HG02840 (cell line): ENCODE measurements around the gene ATG2A.

ENCODE experiments used
- ATAC-seq: cut with Tn5 transposase; IDR thresholded peaks from one replicate; pipeline ENCODE4 v1.9.1; 2021; ENCODE audit warnings: mild to moderate bottlenecking, moderate library complexity, moderate number of reproducible peaks; ENCODE audit not compliant: unreplicated experiment, low FRiP score

Gene ATG2A

DNA sequence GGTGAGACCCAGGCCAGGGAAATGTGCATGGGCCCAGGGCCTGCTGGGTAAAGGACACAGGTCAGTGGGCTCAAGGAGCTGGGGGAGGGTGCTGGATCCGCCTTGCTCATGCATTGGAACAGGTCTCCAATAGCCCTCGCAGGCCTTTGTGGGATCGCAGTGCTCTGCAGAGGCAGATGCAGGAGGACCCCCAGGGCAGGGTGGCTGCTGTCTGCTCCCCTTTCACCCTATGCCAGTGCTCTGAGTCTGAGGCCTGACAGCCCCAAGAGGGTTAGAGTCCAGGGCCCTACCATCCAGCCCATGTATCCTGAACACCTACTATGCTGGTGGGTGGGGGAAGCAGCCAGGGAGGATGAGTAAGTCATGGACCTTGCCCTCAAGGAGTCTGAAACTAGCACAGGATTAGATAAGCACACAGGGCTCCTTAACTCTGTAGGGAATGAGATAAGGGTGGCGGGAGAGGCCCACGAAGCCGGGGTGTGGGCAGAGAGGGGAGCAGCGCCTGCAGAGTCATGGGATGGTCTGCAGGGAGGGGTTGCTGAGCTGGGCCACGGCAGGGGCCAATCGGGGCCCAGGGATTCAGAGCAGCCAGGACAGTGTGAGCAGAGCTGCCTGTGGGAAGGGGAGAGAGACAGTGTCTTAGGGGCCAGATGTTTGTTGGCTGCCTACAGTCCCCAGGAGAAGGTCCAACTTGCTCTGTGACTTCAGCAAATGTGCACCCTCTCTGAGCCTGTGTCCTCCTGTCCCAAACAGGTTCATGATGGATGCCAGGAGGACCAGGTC, 28.1 kb downstream of the ATG2A start:
- ATAC-seq: no peak

DNA sequence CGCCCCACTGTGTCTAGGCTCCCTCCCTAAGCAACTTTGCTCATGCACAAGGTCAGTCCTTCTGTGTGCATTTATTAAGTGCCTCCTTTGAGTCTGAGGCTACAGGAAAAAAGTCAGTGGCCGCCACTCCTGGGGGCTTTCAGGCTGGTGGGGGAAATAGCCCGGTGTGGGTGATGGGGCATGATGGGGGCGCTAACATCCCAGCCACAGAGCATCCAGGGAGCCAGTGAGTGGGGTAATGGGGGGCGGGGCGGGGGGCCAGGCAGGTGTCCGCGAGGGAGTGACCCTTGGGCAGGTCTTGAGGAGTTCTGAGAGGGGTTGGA, 28.6 kb downstream of the ATG2A start:
- no peak for ATAC-seq

DNA sequence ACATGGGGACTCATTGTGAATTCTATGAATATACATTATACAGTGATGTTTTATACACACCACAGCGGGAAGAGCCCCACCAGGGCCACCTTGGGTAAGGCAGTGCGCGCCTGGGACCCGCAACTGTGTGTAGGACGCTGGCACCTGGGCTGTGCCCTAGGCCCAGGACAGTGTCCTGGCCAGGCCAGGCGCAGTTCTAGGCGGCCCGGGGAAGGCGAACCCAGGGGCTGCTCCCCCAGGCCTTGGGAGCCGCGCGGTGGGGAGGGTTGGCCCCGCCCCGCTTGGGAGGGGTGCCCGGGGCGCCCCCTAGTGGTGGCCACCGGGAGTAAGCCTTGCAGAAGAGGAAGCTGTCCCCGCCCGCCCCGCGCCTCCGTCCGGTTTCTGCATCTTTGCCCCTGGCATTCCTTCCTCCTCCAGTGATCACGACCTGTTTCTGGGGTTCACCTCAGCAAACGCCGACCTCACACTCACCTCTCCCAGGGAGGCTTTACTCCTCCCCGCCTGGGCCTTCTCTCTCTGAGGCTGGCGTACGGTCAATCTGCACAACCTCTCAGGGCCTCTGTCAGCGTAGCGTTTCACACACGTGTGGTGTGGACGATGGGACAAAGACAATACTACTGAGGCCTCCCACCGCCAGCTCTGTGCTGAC, 29.1 kb downstream of the ATG2A start:
- ATAC-seq: peak; percentile 50

DNA sequence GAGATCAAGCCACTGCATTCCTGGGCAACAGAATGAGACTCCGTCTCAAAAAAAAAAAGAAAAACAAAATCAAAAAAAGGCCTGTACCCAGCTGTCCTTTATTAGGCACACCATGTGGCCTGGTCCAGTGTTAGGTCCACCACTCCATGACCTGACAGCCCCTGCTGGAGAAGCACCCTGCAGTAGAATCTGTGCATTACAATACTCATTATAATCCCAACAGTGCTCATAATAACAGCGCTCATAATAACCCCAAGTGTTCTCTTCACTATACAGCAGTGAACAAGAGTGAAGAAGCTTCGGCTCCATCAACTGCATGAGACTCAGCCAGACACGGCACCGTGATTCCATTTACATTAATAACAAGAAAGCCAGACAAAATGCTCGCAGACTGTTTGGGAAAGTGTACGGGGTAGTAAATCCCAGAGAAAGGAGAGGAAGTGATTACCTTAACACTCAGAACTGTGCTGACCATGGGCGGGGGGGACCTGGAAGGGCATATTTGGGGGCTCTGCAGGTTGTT, 29.7 kb downstream of the ATG2A start:
- ATAC-seq: peak; percentile 7

DNA sequence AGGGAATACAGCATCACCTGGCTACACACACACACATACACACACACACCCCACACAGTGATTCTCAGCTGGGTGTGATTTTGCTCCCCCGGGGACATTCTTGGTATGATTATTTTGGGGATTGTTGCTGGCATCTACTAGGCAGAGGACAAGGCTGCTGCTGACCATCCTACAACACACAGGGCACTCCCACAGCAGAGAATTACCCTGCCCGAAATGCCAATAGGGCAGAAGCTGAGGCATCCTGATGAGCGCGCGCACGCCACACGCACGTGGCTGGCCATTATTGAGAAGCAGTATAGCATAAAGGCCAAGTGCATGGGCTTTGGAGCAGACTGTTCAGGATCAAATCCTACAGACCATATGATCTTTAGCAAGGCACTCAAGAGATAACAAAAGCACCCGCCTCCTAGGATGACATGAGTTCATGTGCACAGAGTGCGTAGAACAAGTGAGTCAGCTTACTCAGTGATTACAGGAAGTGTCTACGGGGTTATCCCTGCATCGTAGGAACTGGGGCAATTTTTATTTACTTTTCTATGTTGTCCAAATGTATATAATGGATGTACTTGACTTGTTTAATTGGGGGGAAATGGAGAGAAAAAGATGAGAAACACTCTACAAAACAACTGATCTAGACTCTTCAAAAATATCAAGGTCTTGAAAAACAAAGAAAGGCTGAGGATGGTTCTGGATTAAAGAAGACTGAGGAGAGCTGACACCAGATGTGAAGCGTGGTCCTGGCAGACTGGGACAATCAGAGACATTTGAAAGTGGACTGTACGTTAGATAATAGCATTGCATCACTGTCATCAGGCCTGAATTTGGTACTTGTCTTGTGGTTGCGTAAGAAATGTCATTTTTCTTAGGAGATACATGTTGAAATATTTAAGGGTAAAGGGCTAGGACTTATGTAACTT, 31.4 kb downstream of the ATG2A start:
- ATAC-seq: no peak

DNA sequence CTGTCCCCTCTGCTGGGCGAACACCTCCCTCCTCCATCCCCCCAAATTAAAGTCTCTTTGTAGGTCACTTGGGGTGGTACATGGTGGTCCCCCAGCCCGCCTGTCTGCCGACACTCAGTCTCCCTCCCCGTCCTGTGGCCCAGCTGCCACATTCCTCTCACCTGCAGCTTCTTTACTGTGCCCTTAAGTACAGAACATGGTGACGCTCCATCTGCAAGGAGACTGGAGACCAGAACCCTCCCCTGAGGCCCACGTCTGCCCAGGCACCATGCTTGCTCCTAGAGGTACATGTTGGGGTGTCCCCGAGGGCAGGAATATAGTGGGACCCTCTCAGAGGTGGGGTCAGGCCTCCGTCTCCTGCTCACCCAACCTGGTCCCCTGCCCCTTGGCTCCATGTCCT, 33.0 kb downstream of the ATG2A start:
- ATAC-seq: no peak

DNA sequence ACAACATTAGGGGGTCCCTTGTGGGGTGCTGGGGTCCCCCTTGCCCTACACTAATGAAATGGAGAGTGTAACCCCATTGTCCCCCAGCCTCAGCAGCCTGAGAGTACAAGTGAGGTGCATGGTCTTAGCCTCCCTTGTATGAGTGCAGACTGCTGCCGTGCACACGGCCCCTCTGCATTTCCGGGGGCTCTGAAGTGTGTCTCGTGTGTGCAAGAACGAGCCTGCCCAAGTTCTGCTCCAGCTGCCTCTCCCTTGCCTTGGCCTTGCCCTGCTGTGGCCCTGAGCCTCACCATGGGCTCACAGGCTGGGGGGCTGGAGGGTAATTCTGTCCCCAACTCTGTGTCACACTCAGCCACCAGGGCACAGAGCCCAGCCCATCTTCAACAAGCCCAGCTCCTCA, 33.4 kb downstream of the ATG2A start:
- no peak for ATAC-seq

DNA sequence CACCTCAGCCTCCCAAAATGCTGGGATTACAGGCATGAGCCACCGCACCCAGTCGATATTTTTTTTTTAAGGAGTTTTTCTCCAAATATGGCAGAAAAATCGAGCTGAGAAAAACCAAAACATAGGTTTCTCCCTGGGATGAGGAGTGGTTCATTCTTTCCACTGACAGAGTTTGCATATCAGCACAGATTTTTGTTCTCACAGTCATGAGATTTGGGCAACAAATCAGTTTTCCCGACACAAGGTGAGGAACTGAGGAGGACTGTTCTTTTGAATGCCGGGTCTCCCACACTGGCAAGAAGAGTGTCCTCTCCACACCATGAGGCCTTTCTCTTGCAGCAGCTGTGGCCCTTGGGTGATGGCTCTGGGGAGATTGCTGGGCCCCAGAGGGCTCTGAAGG, 34.8 kb downstream of the ATG2A start:
- ATAC-seq: no peak

DNA sequence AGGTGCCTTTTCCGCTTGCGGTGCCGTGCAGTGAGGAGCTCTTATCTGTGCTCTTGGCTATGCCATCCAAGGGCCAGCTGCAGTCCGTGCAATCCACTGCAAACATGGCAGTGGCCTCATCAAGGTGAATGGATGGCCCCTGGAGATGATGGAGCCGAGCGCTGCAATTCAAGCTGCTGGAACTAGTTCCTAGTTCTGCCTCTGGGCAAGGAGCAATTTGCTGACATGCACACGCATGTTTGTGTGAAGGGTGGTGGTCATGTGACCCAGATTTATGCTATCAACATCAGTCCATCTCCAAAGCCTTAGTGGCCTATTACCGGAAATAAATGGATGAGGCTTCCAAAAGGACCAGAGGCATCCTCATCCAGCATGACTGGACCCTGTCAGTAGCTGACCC, 35.5 kb downstream of the ATG2A start:
- no peak for ATAC-seq

DNA sequence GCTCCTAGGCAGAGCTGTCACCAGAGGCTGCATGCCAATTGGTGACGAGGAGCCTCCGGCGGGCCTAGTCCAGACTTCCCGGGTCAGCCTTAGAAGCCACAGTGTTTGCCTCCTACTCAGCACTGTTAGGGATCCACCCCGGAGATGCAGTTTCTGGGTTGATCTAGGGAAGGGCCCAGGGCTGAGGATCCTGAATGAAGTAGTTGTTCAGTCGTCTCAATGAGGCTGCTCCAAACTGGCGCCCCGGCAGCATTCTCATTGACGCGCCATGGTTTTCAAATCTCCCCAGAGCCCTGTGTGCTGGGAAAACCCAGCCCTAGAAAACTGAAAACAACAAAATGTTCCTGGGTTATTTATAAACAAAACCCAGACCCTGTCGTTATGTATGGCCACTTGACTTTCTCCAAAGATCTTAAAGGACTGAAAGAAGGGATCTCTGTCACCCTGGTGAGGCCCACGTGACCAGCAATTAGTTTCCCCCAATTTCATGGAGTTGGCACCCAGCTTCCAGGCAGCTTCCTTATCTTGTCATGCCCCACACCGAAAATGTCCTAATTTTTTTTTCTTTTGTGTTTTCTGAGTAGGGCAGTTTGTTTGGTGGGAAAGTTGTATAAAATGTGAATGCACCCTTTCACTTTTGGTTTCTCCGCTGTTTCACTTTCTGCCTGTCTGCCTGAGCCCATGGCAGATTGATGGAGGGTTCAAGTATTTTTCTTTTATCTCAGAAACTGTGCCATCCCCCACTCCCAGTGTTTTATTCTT, 36.6 kb downstream of the ATG2A start:
- ATAC-seq: no peak

DNA sequence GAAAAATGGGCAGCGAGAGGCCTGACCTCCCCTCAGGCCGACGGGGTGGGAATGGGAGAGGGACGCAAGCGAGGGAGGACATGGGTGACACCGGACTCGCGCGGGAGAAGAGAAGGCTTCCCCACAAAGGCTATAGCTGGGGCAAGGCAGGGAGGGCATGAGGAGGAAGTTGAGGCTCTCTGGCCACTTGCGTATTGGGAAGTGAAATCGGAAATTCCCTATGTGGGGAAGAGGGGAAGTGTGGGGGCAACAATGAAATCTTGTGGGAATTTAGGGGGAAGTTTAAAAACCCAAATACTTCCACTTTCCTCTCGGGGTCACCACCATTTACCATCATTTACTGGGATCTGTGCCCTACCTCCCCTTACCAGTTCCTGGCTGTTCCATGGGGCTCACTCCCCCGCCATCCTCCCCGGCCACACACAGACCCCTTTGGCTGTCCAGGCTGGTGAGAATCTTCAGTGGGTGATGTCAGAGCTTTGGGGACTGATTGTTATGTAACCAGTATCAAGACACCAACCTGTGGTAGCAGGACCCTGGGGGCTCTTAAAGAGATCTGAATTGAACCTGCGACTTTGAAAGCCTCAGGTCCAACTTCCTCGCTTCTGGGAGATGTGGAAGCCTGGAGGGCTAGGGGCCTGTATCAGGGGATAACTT, 37.6 kb downstream of the ATG2A start:
- ATAC-seq: no peak

DNA sequence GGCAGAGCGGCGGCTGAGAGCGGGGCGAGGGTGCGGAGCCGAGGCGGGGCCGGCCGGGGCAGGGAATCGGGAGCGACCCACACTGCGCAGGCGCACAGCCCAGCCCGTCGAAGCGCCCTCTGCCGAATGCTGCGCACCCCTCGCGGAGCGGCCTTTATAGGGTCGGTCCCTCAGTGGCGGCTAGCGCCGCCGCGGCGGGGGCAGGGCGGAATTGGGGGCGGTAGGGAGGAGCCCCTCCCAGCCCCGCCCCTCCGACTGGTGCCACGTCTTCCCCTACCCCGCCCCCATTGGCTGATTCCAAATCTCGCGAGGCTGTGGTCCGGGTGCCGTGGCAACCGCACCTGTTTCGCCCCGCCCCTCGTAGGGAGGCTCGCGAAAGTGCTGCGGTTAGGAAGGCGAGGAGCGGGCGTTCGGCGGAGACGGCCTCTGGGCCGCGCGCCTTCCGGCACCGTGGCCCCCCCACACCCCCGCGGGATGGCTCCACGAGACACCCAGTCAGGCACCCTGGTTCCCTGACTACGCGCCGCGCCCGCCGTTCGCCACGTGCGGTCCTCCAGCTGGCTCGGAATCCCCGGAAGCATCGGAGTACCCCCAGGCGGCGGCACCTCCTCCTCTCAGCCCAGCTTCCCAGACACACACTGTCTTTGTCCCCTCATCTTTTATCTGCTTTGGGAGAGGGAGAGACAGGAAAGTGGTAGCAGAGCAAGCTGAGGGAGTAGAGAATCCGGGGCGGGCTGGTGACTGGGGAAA, 38.3 kb downstream of the ATG2A start, which contains the start of gene EHD1:
Gene EHD1 (minus strand): TSS at position 128 of the 750 bp plus-strand sequence. CDS start 157 bp downstream, outside the sequence.
- peak; percentile 68 for ATAC-seq

DNA sequence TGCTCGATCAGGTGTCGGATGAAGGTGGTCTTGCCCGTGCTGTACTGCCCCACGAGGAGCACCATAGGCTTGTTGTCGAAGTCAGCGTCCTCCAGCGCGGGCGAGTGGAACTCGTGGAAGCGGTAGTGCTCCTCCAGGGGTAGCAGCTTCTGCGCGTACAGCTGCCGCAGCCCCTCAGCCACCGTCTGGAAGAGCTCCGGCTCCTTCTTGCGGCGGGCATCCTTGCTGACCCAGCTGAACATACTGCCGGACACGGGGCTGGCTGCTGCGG, 38.9 kb downstream of the ATG2A start:
- peak; percentile 8 for ATAC-seq

DNA sequence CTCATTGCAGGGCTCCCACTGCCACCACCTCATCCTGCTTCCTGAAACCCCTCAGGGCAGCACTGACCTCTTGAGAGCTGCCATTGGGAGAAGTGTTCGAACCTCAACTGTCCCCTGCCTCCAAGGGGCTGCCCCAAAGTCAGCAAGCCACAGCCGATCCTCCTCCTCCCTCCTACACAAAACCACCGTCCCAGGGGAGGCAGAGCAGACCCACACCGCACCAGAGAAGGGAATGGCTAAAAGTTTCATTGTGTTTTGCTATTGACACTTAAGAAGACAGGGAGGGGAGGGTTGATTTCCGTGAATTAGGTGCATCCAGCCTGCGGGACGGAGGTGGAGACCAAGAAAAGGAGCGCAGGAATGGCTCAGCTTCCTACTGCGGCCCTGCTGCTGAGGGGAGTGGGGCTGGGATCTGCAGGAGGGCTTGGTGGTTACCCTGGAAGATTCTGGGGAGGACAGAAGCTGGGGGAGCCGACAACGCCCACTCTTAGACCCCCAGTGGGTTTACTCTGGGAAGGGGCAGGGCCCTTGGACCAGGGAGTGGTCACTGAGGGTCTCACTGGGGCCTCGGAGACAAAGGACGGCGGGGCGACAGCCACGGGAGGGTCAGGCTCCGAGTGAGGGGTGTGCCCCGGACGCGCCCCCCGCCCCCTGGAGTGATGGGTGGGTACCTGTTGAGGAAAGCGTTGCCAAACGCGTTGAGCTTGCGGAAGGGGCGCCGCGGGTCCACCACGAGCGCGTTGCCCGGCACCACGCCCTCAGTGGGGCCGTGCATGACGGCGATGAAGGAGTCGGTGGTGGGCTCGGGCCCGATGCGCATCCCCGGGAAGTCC, 39.4 kb downstream of the ATG2A start:
- no peak for ATAC-seq

DNA sequence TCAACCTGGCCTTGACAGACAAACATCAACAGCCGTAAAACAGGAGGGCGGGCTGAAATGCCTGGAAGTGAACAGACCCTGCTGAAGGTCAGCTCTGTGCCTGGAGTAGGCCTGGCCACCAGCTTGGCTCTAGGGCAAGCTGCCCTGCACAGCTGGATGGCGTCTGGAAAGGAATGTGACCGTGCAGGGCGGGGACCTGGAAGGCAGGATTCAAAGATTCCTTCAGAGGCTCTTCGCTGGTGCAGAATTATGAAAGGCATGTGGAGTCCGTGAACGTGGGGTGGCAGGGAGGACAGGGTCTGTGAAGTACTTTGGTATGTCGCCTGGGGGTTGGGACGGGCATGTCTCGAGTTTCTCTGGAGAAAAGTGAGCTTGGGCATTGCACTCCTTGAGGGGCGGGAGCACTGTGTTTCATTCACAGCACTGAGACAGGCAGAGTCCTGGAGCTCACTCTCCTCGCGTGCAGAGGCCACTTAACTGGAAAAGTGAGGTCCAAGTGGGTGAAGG, 40.1 kb downstream of the ATG2A start:
- ATAC-seq: no peak

DNA sequence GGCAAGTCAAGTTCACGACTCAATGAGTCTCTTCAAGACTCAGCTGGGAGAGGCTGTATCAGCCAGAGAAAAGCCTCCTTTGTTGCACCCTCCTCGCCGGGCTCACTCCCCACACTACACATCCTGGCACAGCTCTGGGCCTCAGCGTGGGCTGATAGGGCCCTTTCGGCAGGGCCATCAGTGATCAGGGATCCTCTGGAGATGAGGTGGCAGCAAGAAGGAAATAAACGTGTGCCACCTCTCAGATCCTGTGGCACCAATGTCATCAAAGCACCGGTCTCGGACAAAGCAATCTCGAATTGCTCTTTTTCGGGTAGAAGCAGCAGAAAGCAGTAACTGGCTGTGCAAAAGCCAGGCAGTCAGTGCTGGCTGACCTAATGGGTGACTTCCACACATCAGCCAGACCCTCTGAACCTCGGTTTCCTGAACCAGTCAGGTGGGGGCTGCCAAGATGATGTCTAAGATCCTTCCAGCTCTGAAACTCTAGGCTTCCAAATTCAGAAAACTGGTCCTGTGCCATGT, 40.7 kb downstream of the ATG2A start:
- no peak for ATAC-seq

DNA sequence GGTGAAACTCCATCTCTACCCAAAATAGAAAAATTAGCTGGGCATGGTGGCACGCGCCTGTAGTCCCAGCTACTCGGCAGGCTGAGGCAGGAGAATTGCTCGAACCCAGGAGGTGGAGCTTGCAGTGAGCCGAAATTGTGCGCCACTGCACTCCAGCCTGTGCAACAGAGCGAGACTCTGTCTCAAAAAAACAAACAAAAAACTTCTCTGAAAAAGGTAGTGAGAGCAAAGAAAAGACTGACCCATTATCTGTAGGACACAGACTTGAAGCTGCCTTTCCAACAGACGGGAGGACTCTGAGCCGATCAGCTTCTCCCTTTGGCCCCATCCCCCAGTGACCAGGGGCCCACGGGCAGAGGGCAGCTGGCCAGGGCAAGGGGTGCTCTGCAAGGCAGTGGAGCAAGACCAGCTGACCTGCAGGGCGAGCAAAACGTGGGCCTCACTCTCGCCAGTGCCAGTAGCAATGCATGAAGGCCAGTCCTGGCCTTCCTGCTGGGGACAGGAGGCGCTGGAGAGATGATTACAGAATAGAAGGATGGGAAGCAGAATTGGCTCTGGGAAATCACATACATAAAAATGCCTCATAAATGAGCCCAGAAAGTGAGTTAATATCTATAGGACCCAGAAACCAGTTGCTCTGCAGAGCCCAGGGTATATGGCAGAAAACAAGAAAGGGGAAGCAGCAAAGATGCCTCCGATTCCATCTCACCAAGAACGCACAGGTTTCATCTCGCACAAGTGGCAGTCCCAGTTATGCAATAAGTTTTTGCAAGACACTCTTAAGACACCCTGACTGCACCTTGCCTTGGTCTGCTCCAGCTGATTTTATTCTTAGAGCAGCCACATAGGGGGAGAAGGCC, 41.4 kb downstream of the ATG2A start:
- ATAC-seq: no peak
